GM12878 (cell line): ENCODE data around the gene NFIX.

Source experiments
- MYC ChIP-seq: IDR thresholded peaks from 2 replicates; pipeline ENCODE4 v1.6.1; 2011; ENCODE audit warnings: mild to moderate bottlenecking, low read length, moderate library complexity, inconsistent platforms; ENCODE audit not compliant: insufficient read depth, insufficient replicate concordance, insufficient read length, severe bottlenecking
- POLR2A ChIP-seq: IDR thresholded peaks from 2 replicates; pipeline ENCODE4 v1.6.1; 2011; ENCODE audit warnings: low read depth, mild to moderate bottlenecking, low read length

DNA sequence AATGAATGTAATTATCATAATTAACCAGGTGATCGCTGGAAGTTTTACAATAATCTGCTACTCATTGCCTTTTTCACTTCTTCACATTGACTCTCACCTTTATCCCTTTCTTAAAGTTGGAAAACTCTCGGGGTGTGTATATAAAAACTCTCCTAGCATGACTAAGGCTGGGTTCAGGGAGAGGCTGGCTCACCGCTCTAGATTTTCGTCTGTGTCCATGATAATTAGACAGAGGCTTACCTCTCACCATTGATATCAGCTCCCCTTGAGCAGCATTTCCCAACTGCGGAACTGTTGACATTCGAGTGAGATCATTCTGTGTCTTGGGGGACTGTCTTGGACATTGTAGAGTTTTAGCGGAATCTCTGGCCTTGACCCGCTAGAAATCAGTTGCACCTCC is 39.4 kb downstream of the NFIX start:
- no peak for TF ChIP-seq POLR2A
- no peak for TF ChIP-seq MYC
